Measurements from ENCODE around the gene SLC47A1.

The SLC47A1 gene

DNA sequence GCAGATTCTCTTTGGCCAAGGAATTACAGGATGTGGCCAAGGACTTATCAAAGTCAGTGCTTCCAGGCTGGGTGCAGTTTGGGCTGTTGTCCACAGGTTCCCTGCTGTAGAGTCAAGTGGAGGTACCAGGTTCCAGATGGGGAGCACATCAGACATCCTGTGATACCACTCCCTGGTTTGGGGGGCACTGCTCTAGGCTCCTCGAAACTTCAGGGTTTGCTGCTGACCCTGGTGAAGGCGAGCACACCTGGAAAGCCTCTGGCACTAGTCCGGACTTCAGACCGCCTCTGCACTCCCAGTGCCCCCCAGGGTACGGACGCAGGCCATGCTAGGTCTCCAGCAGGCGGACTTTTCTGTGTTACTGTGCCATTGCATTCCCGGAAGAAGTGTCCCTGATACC lies 10.7 kb downstream of the SLC47A1 start:
- H3K27me3 ChIP-seq (ENCODE audit: insufficient read depth, low read length, poor library complexity), result peaks cover 3% of the 10 kb centered on the region
- DNase-seq (no peak), ATAC-seq (ENCODE audit: insufficient read depth, low read depth) (no peak)
- H2AFZ ChIP-seq (ENCODE audit: low read depth, low read length), result no peak overlapping the region
- no peaks in the 10 kb centered on the region for H3K36me3 ChIP-seq (ENCODE audit: insufficient read depth, low read length)
- H3K27ac ChIP-seq (ENCODE audit: low read length), result no peak overlapping the region
- no peaks in the 10 kb centered on the region for H3K79me2 ChIP-seq (ENCODE audit: insufficient read depth, low read length)
- H3K4me3 ChIP-seq (ENCODE audit: low read depth in 1 of 2, low read length in 2 of 2), result no peak overlapping the region
- H3K9me3 ChIP-seq (ENCODE audit: insufficient read depth, low read length, severe bottlenecking), result no peaks in the 10 kb centered on the region
- no peak overlapping the region for H3K4me2 ChIP-seq (ENCODE audit: insufficient read depth, low read length)
- TF ChIP-seq, protein P1, sequence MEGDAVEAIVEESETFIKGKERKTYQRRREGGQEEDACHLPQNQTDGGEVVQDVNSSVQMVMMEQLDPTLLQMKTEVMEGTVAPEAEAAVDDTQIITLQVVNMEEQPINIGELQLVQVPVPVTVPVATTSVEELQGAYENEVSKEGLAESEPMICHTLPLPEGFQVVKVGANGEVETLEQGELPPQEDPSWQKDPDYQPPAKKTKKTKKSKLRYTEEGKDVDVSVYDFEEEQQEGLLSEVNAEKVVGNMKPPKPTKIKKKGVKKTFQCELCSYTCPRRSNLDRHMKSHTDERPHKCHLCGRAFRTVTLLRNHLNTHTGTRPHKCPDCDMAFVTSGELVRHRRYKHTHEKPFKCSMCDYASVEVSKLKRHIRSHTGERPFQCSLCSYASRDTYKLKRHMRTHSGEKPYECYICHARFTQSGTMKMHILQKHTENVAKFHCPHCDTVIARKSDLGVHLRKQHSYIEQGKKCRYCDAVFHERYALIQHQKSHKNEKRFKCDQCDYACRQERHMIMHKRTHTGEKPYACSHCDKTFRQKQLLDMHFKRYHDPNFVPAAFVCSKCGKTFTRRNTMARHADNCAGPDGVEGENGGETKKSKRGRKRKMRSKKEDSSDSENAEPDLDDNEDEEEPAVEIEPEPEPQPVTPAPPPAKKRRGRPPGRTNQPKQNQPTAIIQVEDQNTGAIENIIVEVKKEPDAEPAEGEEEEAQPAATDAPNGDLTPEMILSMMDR (IDR thresholded peaks at IDR 0.05; ENCODE audit: borderline replicate concordance, extremely low read depth, low read length, poor library complexity, severe bottlenecking), result no peak
- no peaks in the 10 kb centered on the region for H4K20me1 ChIP-seq (ENCODE audit: insufficient read depth, low read length)
- H3K9ac ChIP-seq (ENCODE audit: low read depth, low read length), result no peak overlapping the region
- no peaks in the 10 kb centered on the region for H3K4me1 ChIP-seq (ENCODE audit: insufficient read depth, low read length)

DNA sequence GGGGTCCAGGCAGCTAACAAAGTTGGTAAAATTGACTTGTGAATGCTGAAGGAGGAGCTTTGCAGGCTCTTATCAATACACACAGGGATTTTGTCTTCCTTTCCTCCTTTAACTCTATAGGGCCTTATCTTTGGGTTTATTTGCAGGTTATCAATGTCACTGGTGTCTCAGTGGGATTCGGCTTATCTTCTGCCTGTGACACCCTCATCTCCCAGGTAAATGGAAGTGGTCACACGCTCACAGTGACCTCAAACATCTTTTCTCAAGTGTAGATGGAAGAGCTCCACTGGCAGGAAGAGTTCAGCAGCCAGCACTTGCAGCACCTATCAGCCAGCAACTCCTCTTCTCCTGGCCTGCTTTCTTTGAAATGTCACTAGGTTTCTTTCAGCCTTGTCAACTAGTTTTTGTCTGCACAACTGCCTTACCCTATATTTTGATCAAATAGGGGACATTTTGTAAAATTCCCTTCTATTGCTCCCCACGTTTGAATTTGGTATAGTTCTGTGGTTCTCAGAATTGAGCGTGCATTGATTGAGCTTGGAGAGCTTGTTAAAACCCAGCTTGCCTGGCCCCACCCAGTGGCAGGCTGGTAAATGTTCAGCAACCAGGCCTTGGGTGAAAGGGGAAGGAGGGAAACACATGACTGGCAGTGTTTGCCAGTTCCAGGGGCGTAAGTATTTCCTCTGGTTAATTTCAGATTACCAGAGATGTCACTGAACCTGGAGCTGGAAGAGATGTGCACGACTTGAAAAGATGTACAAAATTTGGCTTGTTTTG lies 12.8 kb downstream of the SLC47A1 start:
- Histone ChIP-seq H3K36me3 (ENCODE audit: insufficient read depth, low read length) (no peaks in the 10 kb centered on the region), H3K4me3 (ENCODE audit: low read depth in 1 of 2, low read length in 2 of 2) (no peak overlapping the region), H3K27me3 (ENCODE audit: insufficient read depth, low read length, poor library complexity) (peaks cover 6% of the 10 kb centered on the region), H3K27ac (ENCODE audit: low read length) (no peak overlapping the region), H3K79me2 (ENCODE audit: insufficient read depth, low read length) (no peaks in the 10 kb centered on the region), H2AFZ (ENCODE audit: low read depth, low read length) (no peak overlapping the region), H3K4me2 (ENCODE audit: insufficient read depth, low read length) (no peak overlapping the region), H3K9me3 (ENCODE audit: insufficient read depth, low read length, severe bottlenecking) (no peaks in the 10 kb centered on the region), H3K9ac (ENCODE audit: low read depth, low read length) (no peak overlapping the region), H4K20me1 (ENCODE audit: insufficient read depth, low read length) (no peaks in the 10 kb centered on the region), H3K4me1 (ENCODE audit: insufficient read depth, low read length) (no peaks in the 10 kb centered on the region)
- ATAC-seq (ENCODE audit: insufficient read depth, low read depth) (no peak), DNase-seq (no peak)
- TF ChIP-seq, protein P1 (IDR thresholded peaks at IDR 0.05; ENCODE audit: borderline replicate concordance, extremely low read depth, low read length, poor library complexity, severe bottlenecking), result no peak
- no peak for TF ChIP-seq EZH2 (IDR thresholded peaks at IDR 0.05; ENCODE audit: borderline replicate concordance, low read depth, low read length, severe bottlenecking)

DNA sequence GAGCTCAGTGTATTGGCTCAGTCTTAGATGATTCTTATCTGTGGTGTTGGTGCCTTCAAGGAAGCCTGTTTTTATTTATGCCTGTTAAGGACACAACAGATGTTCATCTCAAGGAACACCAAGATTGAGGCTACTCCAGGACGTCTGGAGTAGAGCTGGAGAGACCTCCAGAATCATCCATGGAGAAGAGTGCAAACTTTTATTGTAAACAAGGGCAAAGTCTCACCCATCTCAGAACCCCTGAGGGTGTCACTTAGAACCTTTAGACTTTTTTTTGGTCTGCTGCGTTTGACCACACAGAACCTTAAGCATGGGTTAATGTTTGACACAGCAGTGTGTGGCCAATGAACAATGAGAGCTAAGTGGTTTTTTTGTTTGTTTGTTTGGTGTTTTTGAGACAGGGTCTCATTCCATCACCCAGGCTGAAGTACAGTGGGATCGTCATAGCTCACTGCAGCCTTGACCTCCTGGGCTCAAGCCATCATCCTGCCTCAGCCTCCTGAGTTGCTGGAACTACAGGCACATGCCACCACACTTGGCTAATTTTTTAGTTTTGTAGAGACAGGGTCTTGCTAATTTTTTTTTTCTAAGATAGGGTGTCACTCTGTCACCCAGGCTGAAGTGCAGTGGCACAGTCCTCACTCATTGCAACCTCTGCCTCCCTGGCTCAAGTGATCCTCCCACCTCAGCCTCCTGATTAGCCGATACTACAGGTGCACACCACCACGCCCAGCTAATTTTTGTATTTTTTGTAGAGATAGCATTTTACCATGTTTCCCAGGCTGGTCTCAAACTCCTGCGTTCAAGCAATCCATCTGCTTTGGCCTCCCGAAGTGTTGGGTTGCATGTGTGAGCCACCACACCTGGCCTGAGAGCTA lies 16.3 kb downstream of the SLC47A1 start:
- ATAC-seq (ENCODE audit: insufficient read depth, low read depth), result no peak
- TF ChIP-seq, protein P1 (IDR thresholded peaks at IDR 0.05; ENCODE audit: borderline replicate concordance, extremely low read depth, low read length, poor library complexity, severe bottlenecking), result no peak
- no peak for TF ChIP-seq EZH2 (IDR thresholded peaks at IDR 0.05; ENCODE audit: borderline replicate concordance, low read depth, low read length, severe bottlenecking)
- H3K4me3 ChIP-seq (ENCODE audit: low read depth in 1 of 2, low read length in 2 of 2), result no peak overlapping the region

More for the DNA sequence above, 16.3 kb downstream of the SLC47A1 start:
- Histone ChIP-seq H4K20me1 (ENCODE audit: insufficient read depth, low read length) (no peaks in the 10 kb centered on the region), H3K79me2 (ENCODE audit: insufficient read depth, low read length) (no peaks in the 10 kb centered on the region), H3K36me3 (ENCODE audit: insufficient read depth, low read length) (no peaks in the 10 kb centered on the region), H3K4me1 (ENCODE audit: insufficient read depth, low read length) (no peaks in the 10 kb centered on the region), H3K27me3 (ENCODE audit: insufficient read depth, low read length, poor library complexity) (peaks cover 13% of the 10 kb centered on the region), H3K4me2 (ENCODE audit: insufficient read depth, low read length) (no peak overlapping the region), H2AFZ (ENCODE audit: low read depth, low read length) (no peak overlapping the region), H3K9me3 (ENCODE audit: insufficient read depth, low read length, severe bottlenecking) (no peaks in the 10 kb centered on the region), H3K9ac (ENCODE audit: low read depth, low read length) (no peak overlapping the region), H3K27ac (ENCODE audit: low read length) (no peak overlapping the region)
- DNase-seq, result no peak

Measured in DND-41 (cell line).